ENCODE measurements around the gene DLEU7. TPM values are rescaled to one million over a fixed set of nuclear protein-coding genes. Genes with fewer than 3 reads are reported as not detected.

DLEU7 gene
- total and polyA plus RNA-seq, 2 of the 8 experiments (the other 6 are each of a cell fraction or from before 2014, with no cell fraction given) = 4.9 to 5.2 TPM

GRCh38 chr13:50783066-50783465 is 60.4 kb downstream of the DLEU7 start (continued):
- no peak for TF ChIP-seq CHD2 (IDR thresholded peaks at IDR 0.05; ENCODE audit: low read length)
- TF ChIP-seq CHD1 (IDR thresholded peaks at IDR 0.05; ENCODE audit: low read depth, low read length) = no peak
- TF ChIP-seq RXRA (IDR thresholded peaks at IDR 0.05; ENCODE audit: insufficient read depth, low read depth, low read length) = no peak
- no peak for TF ChIP-seq TAF7 (optimal IDR thresholded peaks at IDR 0.05; ENCODE audit: borderline replicate concordance, low read depth, low read length)

All from H1 (cell line).